ENCODE measurements around the gene GNL3. TPM values are rescaled to one million over a fixed set of nuclear protein-coding genes. Genes with fewer than 3 reads are reported as not detected.

Gene GNL3
- total RNA-seq, 1 donor from 2014 or later: 26.8 TPM

DNA sequence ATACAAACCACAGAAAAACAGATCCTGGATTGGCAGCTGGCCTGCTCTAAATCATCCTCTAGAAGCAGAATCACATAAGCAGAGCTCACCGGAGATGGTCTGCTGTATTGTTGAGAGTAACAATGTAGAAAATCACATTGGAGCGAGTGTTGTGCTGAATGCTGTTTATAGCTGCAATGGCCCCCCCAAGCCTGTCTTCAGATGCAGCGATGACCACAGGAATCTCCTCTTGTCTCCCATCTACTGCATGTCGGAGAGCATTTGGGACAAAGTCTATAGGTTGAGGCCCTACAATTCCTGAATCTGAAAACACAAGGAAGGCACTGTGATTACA lies 11.8 kb downstream of the GNL3 start:
- TF ChIP-seq, protein P1, sequence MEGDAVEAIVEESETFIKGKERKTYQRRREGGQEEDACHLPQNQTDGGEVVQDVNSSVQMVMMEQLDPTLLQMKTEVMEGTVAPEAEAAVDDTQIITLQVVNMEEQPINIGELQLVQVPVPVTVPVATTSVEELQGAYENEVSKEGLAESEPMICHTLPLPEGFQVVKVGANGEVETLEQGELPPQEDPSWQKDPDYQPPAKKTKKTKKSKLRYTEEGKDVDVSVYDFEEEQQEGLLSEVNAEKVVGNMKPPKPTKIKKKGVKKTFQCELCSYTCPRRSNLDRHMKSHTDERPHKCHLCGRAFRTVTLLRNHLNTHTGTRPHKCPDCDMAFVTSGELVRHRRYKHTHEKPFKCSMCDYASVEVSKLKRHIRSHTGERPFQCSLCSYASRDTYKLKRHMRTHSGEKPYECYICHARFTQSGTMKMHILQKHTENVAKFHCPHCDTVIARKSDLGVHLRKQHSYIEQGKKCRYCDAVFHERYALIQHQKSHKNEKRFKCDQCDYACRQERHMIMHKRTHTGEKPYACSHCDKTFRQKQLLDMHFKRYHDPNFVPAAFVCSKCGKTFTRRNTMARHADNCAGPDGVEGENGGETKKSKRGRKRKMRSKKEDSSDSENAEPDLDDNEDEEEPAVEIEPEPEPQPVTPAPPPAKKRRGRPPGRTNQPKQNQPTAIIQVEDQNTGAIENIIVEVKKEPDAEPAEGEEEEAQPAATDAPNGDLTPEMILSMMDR (IDR thresholded peaks at IDR 0.05; ENCODE audit: borderline replicate concordance): no peak
- no peaks in the 10 kb centered on the region for H3K27me3 ChIP-seq (ENCODE audit: low read depth)
- no peak for DNase-seq
- no peak overlapping the region for H3K27ac ChIP-seq (replicated peaks)
- H3K9me3 ChIP-seq (replicated peaks): no peaks in the 10 kb centered on the region
- no peak overlapping the region for H3K4me3 ChIP-seq
- peaks cover 74% of the 10 kb centered on the region for H3K36me3 ChIP-seq
- intact Hi-C loops (cut with micrococcal nuclease): no loop called here
- peaks cover 7% of the 10 kb centered on the region for H3K4me1 ChIP-seq

DNA sequence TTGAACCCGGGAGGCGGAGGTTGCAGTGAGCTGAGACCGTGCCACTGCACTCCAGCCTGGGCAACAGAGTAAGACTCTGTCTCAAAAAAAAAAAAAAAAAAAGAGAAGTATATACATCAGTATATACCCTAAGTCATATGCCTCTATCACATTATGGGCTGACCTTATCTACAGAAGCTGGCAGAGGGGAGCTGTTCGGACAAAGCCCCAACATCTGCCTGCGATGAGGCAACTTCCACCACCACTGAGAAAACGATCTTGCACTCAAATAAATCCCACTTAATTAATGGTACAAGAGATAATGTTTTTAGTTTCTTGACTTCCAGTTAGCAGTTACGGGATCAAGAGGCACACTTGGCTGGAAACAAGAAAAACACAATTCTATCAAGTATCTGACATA lies 17.5 kb downstream of the GNL3 start:
- TF ChIP-seq, protein P1 (IDR thresholded peaks at IDR 0.05; ENCODE audit: borderline replicate concordance): no peak
- no peaks in the 10 kb centered on the region for H3K27me3 ChIP-seq (ENCODE audit: low read depth)
- H3K4me1 ChIP-seq: peaks cover 54% of the 10 kb centered on the region
- intact Hi-C loops (cut with micrococcal nuclease): no loop called here
- no peak for DNase-seq
- no peaks in the 10 kb centered on the region for H3K9me3 ChIP-seq (replicated peaks)
- H3K36me3 ChIP-seq: peaks cover 26% of the 10 kb centered on the region
- H3K27ac ChIP-seq (replicated peaks): no peak overlapping the region
- no peak overlapping the region for H3K4me3 ChIP-seq

DNA sequence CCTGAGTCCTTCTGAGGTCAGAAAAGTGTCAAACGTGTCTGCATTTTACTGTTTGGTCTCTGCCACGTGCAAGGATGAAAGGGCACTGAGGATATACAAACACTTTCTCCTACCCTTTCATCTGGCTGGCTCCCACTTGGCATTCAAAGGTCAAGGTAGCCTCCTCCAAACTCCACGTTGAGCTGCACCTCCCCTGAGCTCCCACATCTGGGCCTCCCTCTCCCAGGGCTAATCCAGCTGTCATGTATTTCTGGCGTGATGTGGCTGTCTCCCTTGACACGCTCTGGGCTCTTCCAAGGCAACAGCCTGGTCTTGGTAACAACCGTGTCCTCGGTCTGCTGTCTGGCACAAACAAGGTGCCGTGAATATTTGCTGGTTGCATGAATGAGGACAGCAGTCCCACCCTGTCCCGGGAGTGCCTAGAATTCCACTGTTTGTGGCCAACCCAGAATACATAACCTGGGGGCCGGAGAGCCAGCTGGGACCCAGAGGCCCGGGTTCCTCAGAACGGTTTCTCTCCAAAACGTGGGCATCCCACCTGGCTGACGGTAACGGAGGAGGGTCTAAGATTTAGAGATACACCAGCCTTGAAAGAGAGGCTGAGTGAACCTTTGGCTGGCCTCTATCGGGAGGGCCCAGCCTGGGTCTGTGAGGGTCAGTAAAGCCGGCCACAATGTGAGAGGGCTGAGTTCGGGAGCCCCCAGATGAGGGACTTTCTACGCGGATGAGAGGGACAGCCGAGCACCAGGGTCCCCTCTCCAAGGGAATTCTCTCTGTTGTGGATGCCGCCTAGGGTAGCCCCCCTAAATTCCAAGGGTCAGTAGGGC lies 19.0 kb downstream of the GNL3 start:
- Histone ChIP-seq H3K9me3 (replicated peaks) (no peaks in the 10 kb centered on the region), H3K36me3 (peaks cover 24% of the 10 kb centered on the region), H3K27me3 (ENCODE audit: low read depth) (no peaks in the 10 kb centered on the region), H3K4me3 (peak overlapping the region; percentile 87), H3K27ac (replicated peaks) (peak overlapping the region; percentile 93), H3K4me1 (peaks cover 54% of the 10 kb centered on the region)
- no peak for DNase-seq
- intact Hi-C loops (cut with micrococcal nuclease): no loop called here
- TF ChIP-seq, protein P1 (IDR thresholded peaks at IDR 0.05; ENCODE audit: borderline replicate concordance): no peak

DNA sequence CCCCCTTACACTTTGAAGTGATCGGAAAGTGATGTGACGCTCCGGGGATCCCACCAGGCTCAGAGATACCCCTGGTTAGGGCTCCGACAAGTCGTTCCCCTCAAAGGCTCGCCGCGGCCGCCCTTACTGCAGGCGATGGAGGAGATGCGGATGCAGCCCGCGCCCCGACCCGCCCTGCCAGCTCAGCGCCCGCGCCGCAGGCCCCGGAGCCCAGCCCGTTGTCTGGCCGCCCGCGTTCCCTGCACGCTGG lies 19.5 kb downstream of the GNL3 start:
- no peaks in the 10 kb centered on the region for H3K9me3 ChIP-seq (replicated peaks)
- peak overlapping the region; percentile 87 for H3K4me3 ChIP-seq
- peaks cover 23% of the 10 kb centered on the region for H3K36me3 ChIP-seq
- H3K27ac ChIP-seq (replicated peaks): peak overlapping the region; percentile 93
- TF ChIP-seq, protein P1 (IDR thresholded peaks at IDR 0.05; ENCODE audit: borderline replicate concordance): no peak
- H3K4me1 ChIP-seq: peaks cover 54% of the 10 kb centered on the region
- DNase-seq: no peak
- intact Hi-C loops (cut with micrococcal nuclease): no loop called here
- no peaks in the 10 kb centered on the region for H3K27me3 ChIP-seq (ENCODE audit: low read depth)

DNA sequence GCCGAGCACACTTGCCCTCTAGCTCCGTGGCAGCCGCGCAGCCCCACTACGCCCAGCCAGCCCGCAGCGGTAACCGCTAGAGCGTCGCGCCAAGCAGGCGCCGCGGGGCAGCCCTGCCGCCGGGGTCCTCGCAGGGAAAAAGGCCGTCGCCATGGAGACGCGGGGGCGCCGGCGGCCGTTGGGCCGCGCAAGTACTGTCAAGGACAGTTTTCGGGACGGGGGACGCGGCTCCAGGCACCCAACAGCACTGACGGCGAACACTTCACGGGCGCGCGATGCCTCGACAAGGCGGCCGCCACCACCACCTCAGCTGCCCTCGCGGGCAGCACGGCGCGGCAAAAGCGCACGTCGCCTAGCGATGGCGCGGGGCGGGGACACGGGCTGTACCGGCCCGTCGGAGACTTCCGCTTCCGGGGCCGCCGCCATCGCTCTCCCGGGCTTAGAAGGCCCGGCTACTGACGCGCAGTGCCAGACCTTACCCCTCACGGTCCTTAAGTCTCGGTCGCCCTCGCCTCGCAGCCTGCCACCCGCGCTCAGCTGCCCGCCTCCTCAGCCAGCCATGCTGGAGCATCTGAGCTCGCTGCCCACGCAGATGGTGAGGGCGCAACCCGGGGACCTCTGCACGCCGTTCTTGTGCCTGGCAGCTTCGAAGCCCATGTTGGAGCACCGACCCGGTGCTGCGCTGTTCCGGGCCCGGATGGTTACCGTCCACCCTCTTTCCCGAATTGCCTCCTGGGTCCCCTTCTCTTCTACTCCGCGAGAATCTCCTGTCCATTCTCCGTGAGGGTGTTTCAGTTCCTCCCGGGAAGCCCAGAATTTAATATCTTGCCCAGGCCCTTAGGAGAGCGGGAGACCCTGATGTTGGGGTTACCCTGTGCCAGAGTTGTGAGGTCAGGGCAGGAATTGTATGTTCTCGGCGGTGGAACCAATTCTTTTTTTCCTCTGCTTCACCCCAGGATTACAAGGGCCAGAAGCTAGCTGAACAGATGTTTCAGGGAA lies 20.2 kb downstream of the GNL3 start, which contains the start of the genes GLT8D1 and SPCS1:
TSS of gene GLT8D1 (minus strand) at position 104 of the 999 bp plus-strand sequence. CDS start 5,331 bp downstream, outside the sequence.
TSS of gene SPCS1 (plus strand) at position 419 of the 999 bp plus-strand sequence. CDS start at position 560, 141 bp downstream.
- H3K9me3 ChIP-seq (replicated peaks): no peaks in the 10 kb centered on the region
- H3K27ac ChIP-seq (replicated peaks): peak within 1 kb of the TSS; percentile 93
- no peaks in the 10 kb centered on the region for H3K27me3 ChIP-seq (ENCODE audit: low read depth)
- intact Hi-C loops (cut with micrococcal nuclease): no loop called here
- H3K36me3 ChIP-seq: peaks cover 25% of the 10 kb centered on the region
- TF ChIP-seq, protein P1 (IDR thresholded peaks at IDR 0.05; ENCODE audit: borderline replicate concordance): no peak
- peaks cover 54% of the 10 kb centered on the region for H3K4me1 ChIP-seq
- H3K4me3 ChIP-seq: peak within 1 kb of the TSS; percentile 87
- peak; percentile 87 for DNase-seq

All from left ventricle myocardium inferior (tissue), 1 donor.